GM18870 (cell line): Measurements from ENCODE around the gene FGF5.

Source experiments
- ATAC-seq: cut with Tn5 transposase; IDR thresholded peaks from one replicate; pipeline ENCODE4 v1.9.1; 2021; ENCODE audit warnings: moderate library complexity; ENCODE audit not compliant: unreplicated experiment

Gene FGF5

GRCh38 chr4:80334568-80334967 lies 68.1 kb downstream of the FGF5 start:
- no peak for ATAC-seq

DNA sequence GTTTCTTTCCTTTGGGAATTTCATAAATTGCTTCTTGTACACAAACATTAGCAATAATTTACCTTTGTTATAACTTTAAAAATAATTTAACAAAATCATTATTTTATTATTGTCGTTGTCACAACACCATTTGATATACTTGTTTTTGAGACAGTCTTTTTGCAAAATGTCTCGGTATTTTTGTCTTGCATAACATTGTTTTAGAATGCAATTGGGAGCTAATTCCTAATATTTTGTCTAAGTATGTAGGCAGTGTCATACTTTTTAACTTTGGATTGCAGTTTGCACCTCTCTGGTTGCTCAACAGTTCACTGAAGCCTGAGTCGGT lies 68.7 kb downstream of the FGF5 start:
- no peak for ATAC-seq

- ATAC-seq, result peak; percentile 97
Observed at GRCh38 chr4:80335554-80336358, 69.3 kb downstream of the FGF5 start, which contains the start of gene CFAP299. Gene CFAP299, plus strand, starts transcription at chr4:80335730.

DNA sequence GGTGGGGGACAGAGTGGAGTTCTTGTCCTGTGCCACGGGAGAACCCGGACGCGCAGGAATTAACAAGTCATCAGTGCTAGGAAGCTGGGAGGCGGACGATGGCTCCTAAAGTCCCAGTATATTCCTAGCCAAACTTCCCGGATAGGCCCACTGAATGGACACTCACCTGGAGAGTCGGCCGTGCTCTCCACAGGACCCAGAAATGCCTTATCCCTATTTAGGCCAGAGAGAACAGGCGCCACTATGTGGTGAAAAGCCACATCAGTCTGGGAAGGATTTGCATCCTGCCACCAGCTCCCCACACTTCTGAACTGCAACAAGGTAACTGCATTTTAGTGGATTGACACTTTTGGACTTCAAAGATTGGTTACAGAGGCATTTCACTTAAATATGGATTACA lies 70.1 kb downstream of the FGF5 start:
- no peak for ATAC-seq

- ATAC-seq, result no peak
Observed at GRCh38 chr4:80340036-80340435, 73.6 kb downstream of the FGF5 start.
